H9 (cell line): ENCODE results near the gene EFNA5. TPM values are rescaled to one million over a fixed set of nuclear protein-coding genes. Genes with fewer than 3 reads are reported as not detected.

Source experiments
- DNase-seq: peaks from one replicate; pipeline ENCODE4 v3.0.0-alpha.2; 2017
- H2AFZ ChIP-seq: one replicate; pipeline ENCODE4 v1.6.1; 2013; ENCODE audit warnings: mild to moderate bottlenecking, low read length, control low read depth, moderate library complexity
- H2AK5ac ChIP-seq: 2 replicates; pipeline ENCODE4 v1.6.1; 2013; ENCODE audit warnings: low read length, control low read depth, mixed read lengths; ENCODE audit not compliant: insufficient read length
- H2BK120ac ChIP-seq: one replicate; pipeline ENCODE4 v1.6.1; 2013; ENCODE audit warnings: low read depth, mild to moderate bottlenecking, low read length, control low read depth, inconsistent platforms; ENCODE audit not compliant: poor library complexity, severe bottlenecking
- H2BK12ac ChIP-seq: 2 replicates; pipeline ENCODE4 v1.6.1; 2013; ENCODE audit warnings: low read length, control low read depth, mixed read lengths, low read depth; ENCODE audit not compliant: insufficient read length
- H2BK15ac ChIP-seq: 2 replicates; pipeline ENCODE4 v1.6.1; 2013; ENCODE audit warnings: low read depth, low read length, control low read depth
- H2BK20ac ChIP-seq: one replicate; pipeline ENCODE4 v1.6.1; 2013; ENCODE audit warnings: low read depth, mild to moderate bottlenecking, low read length, control low read depth, inconsistent platforms; ENCODE audit not compliant: poor library complexity, severe bottlenecking
- H2BK5ac ChIP-seq: 2 replicates; pipeline ENCODE4 v1.6.1; 2013; ENCODE audit warnings: low read length, control low read depth, mixed read lengths; ENCODE audit not compliant: insufficient read length
- H3K14ac ChIP-seq: 2 replicates; pipeline ENCODE4 v1.6.1; 2013; ENCODE audit warnings: low read length, control low read depth; ENCODE audit not compliant: insufficient read depth
- H3K18ac ChIP-seq: 2 replicates; pipeline ENCODE4 v1.6.1; 2013; ENCODE audit warnings: low read depth, mild to moderate bottlenecking, mixed read lengths, low read length, control low read depth; ENCODE audit not compliant: insufficient read length
- H3K23ac ChIP-seq: 2 replicates; pipeline ENCODE4 v1.6.1; 2013; ENCODE audit warnings: low read length, control low read depth, mixed read lengths, low read depth; ENCODE audit not compliant: insufficient read length
- H3K23me2 ChIP-seq: 2 replicates; pipeline ENCODE4 v1.6.1; 2013; ENCODE audit warnings: low read depth, mild to moderate bottlenecking, mixed read lengths, low read length, control low read depth; ENCODE audit not compliant: insufficient read length, poor library complexity, severe bottlenecking
- H3K27ac ChIP-seq: 2 replicates; pipeline ENCODE4 v1.5.1; 2013; ENCODE audit warnings: low read length, control low read depth, mixed read lengths, low read depth; ENCODE audit not compliant: insufficient read length
- H3K27me3 ChIP-seq: 2 replicates; pipeline ENCODE4 v1.6.1; 2013; ENCODE audit warnings: low read length, control low read depth, inconsistent platforms; ENCODE audit not compliant: insufficient read depth
- H3K4ac ChIP-seq: 2 replicates; pipeline ENCODE4 v1.6.1; 2013; ENCODE audit warnings: low read depth, mild to moderate bottlenecking, control low read depth, inconsistent platforms, low read length, moderate library complexity
- H3K4me1 ChIP-seq: 2 replicates; pipeline ENCODE4 v1.6.1; 2013; ENCODE audit warnings: low read length, control low read depth, inconsistent platforms; ENCODE audit not compliant: insufficient read depth
- H3K4me2 ChIP-seq: 2 replicates; pipeline ENCODE4 v1.6.1; 2013; ENCODE audit warnings: low read length, control low read depth, mixed read lengths; ENCODE audit not compliant: insufficient read length, insufficient read depth
- H3K56ac ChIP-seq: 2 replicates; pipeline ENCODE4 v1.6.1; 2013; ENCODE audit warnings: low read depth, mild to moderate bottlenecking, mixed read lengths, low read length, control low read depth; ENCODE audit not compliant: insufficient read length
- H3K79me1 ChIP-seq: 2 replicates; pipeline ENCODE4 v1.6.1; 2013; ENCODE audit warnings: low read depth, mild to moderate bottlenecking, moderate library complexity, low read length, control low read depth, inconsistent platforms; ENCODE audit not compliant: insufficient read depth, poor library complexity, severe bottlenecking
- H3K79me2 ChIP-seq: 2 replicates; pipeline ENCODE4 v1.6.1; 2013; ENCODE audit warnings: low read length, control low read depth, inconsistent platforms; ENCODE audit not compliant: insufficient read depth
- H3K9ac ChIP-seq: 2 replicates; pipeline ENCODE4 v1.6.1; 2013; ENCODE audit warnings: low read length, control low read depth, mixed read lengths; ENCODE audit not compliant: insufficient read length; ENCODE audit errors: extremely low read depth
- H3K9me3 ChIP-seq: one replicate; pipeline ENCODE4 v1.6.1; 2013; ENCODE audit warnings: low read depth, low read length, inconsistent platforms; ENCODE audit not compliant: control insufficient read depth
- H3T11ph ChIP-seq: one replicate; pipeline ENCODE4 v1.6.1; 2013; ENCODE audit warnings: mild to moderate bottlenecking, low read length, control low read depth, inconsistent platforms
- H4K20me1 ChIP-seq: one replicate; pipeline ENCODE4 v1.6.1; 2013; ENCODE audit not compliant: control insufficient read depth, insufficient read length, insufficient read depth
- H4K5ac ChIP-seq: 2 replicates; pipeline ENCODE4 v1.6.1; 2013; ENCODE audit warnings: low read depth, mild to moderate bottlenecking, mixed read lengths, low read length, control low read depth; ENCODE audit not compliant: insufficient read length
- H4K8ac ChIP-seq: replicated peaks from 2 replicates; pipeline ENCODE4 v1.6.1; 2013; ENCODE audit warnings: low read length, control low read depth, mixed read lengths, low read depth; ENCODE audit not compliant: insufficient read length
- H4K91ac ChIP-seq: 2 replicates; pipeline ENCODE4 v1.6.1; 2013; ENCODE audit warnings: low read depth, mild to moderate bottlenecking, moderate library complexity, mixed read lengths, low read length, control low read depth; ENCODE audit not compliant: insufficient read length
- H3K27ac Mint-ChIP-seq, 3 experiments: 2 replicates in 2 of 3; 3 replicates in 1 of 3; pipeline ENCODE4 v1.8.0; 2020 to 2021; ENCODE audit warnings: mixed read lengths in 3 of 3, mild to moderate bottlenecking in 1 of 3, moderate library complexity in 1 of 3
- H3K27me3 Mint-ChIP-seq: 2 replicates; pipeline ENCODE4 v1.8.0; 2021; ENCODE audit warnings: low read depth, mild to moderate bottlenecking, moderate library complexity, mixed read lengths
- H3K36me3 Mint-ChIP-seq, 3 experiments: 2 replicates in 2 of 3; 3 replicates in 1 of 3; pipeline ENCODE4 v1.8.0; 2020 to 2021; ENCODE audit warnings: low read depth in 3 of 3, mixed read lengths in 3 of 3; ENCODE audit not compliant: insufficient read depth in 1 of 3
- H3K4me1 Mint-ChIP-seq, 2 experiments: 2 replicates each; pipeline ENCODE4 v1.8.0; 2020; ENCODE audit warnings: mixed read lengths in 2 of 2
- H3K4me3 Mint-ChIP-seq, 2 experiments: 2 replicates in 1 of 2; 3 replicates in 1 of 2; pipeline ENCODE4 v1.8.0; 2020 to 2021; ENCODE audit warnings: mild to moderate bottlenecking in 2 of 2, mixed read lengths in 2 of 2, moderate library complexity in 1 of 2
- H3K9me3 Mint-ChIP-seq, 2 experiments: 2 replicates in 1 of 2; 3 replicates in 1 of 2; pipeline ENCODE4 v1.8.0; 2020; ENCODE audit warnings: mild to moderate bottlenecking in 2 of 2, mixed read lengths in 2 of 2, moderate library complexity in 1 of 2
- CTCF ChIP-seq: fragments of 200-600 bp; sonication (generic); conservative IDR thresholded peaks from 3 replicates; pipeline ENCODE4 v1.8.0; 2021; ENCODE audit warnings: antibody characterized with exemption, mild to moderate bottlenecking
- WGBS: extraction: QIAGEN DNeasy Blood & Tissue Kit; methylation state at CpG from one replicate; pipeline ENCODE4 v1.1.7; 2013; ENCODE audit warnings: missing lambda C conversion rate, low lambda C conversion rate, mixed read lengths; ENCODE audit not compliant: insufficient read length; ENCODE audit errors: extremely low coverage; 5-methylcytosine and 5-hydroxymethylcytosine counted together
- total RNA-seq: library from RNA; stranded (reverse); gene quantifications from 2 replicates; pipeline ENCODE4 v1.2.1, GENCODE V29; 2021

Gene EFNA5
- total RNA-seq, 1 experiment from 2014 or later = 20.4 TPM

GRCh38 chr5:107444300-107444699 lies 226.4 kb downstream of the EFNA5 start:
- Histone ChIP-seq H2AFZ (no peak overlapping the region), H3K79me2 (no peaks in the 10 kb centered on the region), H2BK5ac (no peak overlapping the region), H4K5ac (no peak overlapping the region), H3K9me3 (no peaks in the 10 kb centered on the region), H2BK15ac (no peak overlapping the region), H3T11ph (no peak overlapping the region), H3K27me3 (no peaks in the 10 kb centered on the region), H3K4ac (no peak overlapping the region), H2AK5ac (no peak overlapping the region), H3K79me1 (no peaks in the 10 kb centered on the region), H3K4me2 (no peak overlapping the region), H3K9ac (no peak overlapping the region), H3K56ac (no peak overlapping the region), H3K23me2 (no peaks in the 10 kb centered on the region), H4K8ac (no peak overlapping the region), H2BK120ac (no peak overlapping the region), H3K14ac (no peak overlapping the region), H2BK20ac (no peak overlapping the region), H3K4me1 (no peaks in the 10 kb centered on the region), H4K20me1 (no peaks in the 10 kb centered on the region), H3K23ac (no peak overlapping the region), H3K27ac (no peak overlapping the region), H2BK12ac (no peak overlapping the region), H3K18ac (no peak overlapping the region), H4K91ac (no peak overlapping the region)
- Mint-ChIP-seq H3K27me3 (no peaks in the 10 kb centered on the region), H3K4me1 (peaks cover 11 to 12% of the 10 kb centered on the region in 2 experiments), H3K36me3 (peaks cover 2 to 3% (median 3%) of the 10 kb centered on the region in 3 experiments; a peak in 5 of 7 replicates), H3K27ac (no peak overlapping the region), H3K9me3 (peaks cover 2% of the 10 kb centered on the region in 2 experiments; a peak in 2 of 5 replicates), H3K4me3 (no peak overlapping the region)
- DNase-seq = no peak
- no CpG with 5 or more reads among the region's 3 CpGs for WGBS
- TF ChIP-seq CTCF = no peak
